ENCODE measurements around the gene SLC23A1.
"Not testable (repeated sequence)": the region's sequence is repeated elsewhere in the genome, so short reads cannot be mapped to it uniquely, and the experiment has no call there.

Gene SLC23A1
- 0 to 0.20 reads per million in 2 donors for total RNA-seq

- DNase-seq, result no peak
Measured at GRCh38 chr5:139383275-139383992, at the start of gene SLC23A1. Gene SLC23A1 (minus strand): TSS chr5:139383297. CDS start chr5:139383253, 44 bp downstream.

DNA sequence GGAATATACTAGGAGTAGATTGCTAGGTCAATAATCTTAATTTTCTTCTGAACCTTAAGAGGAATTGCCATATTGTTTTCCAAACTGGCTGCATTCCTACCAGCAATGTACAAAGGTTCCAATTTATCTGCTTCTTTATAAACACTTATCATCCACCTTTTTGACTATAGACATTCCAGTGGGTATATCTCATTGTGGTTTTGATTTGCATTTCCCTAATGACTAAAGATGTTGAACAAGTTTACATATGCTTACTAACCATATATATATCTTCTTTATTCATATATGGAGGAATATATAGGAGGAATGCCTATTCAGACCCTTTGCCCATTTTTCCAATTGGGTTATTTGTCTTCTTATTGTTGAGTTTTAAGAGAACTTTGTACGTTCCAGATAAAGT lies 48.6 kb upstream of the SLC23A1 start:
- no peak for DNase-seq

- peak in 1 of 5 experiments; percentile 16 for DNase-seq
Measured at GRCh38 chr5:139430015-139430414, 46.9 kb upstream of the SLC23A1 start.

DNA sequence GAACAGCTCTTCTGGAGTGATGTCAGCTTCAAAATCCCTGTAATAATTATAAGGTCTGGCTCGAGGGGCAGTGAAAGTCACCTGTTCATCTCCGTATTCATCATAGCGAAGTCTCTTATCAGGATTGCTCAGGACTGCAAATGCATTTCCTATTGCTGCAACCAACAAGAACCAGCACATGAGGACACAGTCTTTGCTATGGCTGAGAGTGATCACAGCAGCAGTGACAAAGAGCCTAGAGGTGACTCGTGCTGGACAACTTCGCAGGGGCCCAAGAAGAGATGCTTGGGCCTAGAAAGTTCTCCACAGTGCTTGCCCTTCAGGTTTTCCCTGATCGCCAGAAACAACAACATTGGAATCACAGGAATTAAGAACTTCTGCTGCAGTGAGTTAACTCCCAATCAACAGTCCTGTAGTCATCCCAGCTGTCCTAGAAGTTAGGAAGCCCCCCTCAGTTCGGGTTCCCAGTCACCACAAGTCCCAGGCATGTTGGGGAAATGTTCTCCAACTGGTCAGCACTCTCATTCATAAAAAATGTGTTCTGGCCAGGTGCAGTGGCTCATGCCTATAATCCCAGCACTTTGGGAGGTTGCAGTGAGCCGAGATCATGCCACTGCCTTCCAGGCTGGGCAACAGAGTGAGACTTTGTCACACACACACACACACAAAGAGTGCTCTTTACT lies 43.2 kb upstream of the SLC23A1 start:
- no peak for DNase-seq

DNA sequence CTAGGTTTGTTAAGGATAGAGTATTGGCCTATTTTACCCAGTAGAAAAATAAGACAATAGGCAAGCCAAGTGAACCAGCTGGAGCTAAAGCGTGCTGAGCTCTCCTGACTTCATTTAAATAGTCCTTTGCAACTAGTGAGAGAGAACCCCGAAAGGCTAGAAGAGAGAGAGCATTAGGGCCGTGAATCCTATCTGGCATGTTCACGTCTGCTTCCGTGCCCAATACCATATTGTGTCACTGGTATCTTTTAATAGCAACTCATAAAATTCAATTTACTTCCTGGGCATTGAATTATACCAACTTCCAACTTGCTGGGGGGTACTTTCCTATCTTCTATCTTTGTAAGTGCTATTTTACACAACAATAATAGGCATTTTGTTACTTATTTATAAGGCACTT lies 42.4 kb upstream of the SLC23A1 start:
- no peak for DNase-seq

DNA sequence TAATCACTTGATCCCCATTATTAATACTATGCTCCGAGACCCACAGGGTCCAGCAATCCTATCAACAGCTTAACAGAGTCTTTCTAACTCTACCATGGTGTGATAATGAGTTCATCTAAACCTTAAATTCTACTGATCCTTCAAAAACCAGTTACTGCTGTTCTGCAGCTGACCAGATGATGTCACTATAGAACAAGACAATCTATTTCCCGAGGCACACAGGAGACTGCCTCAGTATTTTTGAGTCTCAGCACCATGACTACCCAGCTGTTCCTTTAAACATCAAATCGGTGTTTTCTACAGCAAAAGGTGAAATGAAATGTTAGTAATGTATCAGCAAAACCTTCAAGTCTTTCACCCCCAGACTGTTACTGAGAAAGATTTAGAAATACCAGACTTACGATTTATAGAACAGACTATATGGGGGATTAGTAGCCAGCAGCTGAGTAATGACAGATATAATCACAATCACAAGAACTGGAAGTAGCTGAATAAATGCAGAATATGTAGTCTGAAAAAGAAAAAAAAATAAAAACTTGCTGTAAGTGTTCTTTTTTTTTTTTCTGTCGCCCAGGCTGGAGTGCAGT lies 39.3 kb upstream of the SLC23A1 start:
- peak in 3 of 5 experiments; percentile 15 to 82 (median 50) for DNase-seq

- DNase-seq, result no peak
Measured at GRCh38 chr5:139419226-139420192, 36.4 kb upstream of the SLC23A1 start.

DNA sequence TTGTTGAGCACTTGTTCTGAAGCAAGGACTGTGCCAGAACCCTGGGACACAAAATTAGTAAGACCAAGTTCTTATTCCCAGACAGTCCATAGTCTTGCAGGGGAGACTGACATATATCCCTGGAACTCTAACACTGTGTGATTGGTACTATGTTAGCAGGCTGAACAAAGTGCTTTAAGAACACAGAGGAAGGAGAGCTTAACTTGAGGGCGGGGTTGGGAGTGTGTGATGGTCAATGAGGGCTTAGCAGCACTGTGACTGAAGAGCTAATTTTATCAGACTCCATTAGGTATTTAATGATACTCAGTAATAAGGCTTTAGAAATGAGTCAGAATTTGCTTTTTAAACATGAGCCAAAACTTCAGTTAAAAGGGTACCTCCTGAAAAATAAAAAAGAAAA lies 35.7 kb upstream of the SLC23A1 start:
- no peak for DNase-seq

GRCh38 chr5:139417214-139417613 lies 34.1 kb upstream of the SLC23A1 start:
- DNase-seq, result no peak

DNA sequence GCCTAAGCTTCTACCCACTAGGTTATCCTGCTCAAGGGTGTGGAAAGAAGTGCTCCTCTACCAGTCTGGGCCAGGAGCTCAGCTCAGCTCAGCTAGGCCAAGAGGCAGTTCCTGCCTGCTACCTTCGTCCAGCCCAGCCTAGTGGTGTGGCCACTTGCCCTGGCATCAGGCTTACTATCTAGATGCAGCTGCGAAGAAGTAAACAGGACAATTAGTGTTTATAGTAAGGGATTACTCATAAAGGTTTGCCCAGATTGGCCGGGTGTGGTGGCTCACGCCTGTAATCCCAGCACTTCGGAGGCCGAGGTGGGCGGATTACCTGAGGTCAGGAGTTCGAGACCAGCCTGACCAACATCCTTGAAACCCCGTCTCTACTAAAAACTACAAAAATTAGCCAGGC lies 33.6 kb upstream of the SLC23A1 start:
- DNase-seq, result no peak

DNA sequence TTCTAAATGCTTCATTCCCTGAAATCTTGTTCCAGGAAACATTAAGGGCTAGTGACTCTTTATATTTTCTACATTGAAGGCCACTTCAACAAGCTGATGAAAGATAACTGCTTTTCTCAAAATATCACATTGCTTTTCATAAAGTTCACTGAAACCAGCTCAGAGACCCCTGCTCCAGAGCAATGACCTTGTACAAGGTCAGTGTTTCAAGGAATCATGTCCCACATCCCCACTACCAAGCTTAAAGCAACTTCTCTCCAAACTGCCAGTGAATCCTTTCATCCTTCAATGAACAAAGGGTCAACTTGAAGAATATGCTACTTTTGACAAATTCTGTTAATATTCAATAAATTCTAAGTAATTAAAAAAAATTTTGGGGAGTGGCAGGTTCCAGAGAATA lies 32.8 kb upstream of the SLC23A1 start:
- no peak for DNase-seq

GRCh38 chr5:139415221-139415861 lies 32.2 kb upstream of the SLC23A1 start:
- DNase-seq, result peak in 1 of 5 experiments; percentile 47

DNA sequence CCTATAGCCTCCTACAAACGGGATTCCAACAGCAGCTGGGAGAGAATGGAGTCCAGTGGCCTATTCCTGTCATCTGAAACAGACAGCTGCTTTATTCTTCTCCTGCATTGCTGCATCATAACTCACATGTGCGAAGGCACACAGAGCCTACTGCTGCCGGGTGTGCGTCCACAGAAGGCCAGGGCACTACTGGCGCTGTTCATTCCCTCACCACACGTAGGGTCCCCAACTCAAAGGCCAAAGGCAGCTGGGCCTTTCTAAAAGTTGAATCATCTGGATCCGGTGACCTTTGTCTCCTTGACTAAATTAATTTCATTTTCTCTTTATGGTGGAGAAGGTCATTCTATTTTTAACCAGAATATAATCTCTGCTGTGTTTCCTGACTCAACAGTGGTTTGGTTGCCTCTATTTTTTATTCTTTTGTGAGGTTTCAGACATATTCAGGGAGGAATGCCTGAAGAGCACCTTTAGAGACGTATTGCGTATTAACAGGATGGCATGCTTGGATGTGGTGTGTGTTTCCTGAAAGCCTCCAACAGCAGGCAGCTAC lies 31.6 kb upstream of the SLC23A1 start:
- DNase-seq, result no peak

DNA sequence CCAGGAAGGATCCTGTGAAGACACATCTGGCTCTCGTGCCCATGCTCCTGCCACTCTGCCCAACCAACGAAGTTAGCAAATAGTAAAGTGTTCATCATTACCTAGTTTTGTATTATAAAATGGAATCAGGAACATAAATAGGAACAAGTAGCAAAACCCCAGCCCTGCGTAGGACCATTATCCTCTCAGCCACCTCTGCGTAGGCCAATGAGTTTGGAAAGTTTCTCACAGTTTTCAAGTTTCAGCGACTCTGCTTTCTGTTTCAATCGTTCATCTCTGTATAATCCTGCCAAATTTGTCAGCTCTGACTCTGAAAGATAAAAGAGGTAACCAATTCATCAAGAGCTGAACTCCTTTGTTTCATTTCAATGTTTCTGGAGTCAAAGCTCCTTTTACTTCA lies 30.9 kb upstream of the SLC23A1 start:
- DNase-seq, result peak in 1 of 5 experiments; percentile 38

GRCh38 chr5:139413153-139413552 lies 30.1 kb upstream of the SLC23A1 start:
- no peak for DNase-seq

DNA sequence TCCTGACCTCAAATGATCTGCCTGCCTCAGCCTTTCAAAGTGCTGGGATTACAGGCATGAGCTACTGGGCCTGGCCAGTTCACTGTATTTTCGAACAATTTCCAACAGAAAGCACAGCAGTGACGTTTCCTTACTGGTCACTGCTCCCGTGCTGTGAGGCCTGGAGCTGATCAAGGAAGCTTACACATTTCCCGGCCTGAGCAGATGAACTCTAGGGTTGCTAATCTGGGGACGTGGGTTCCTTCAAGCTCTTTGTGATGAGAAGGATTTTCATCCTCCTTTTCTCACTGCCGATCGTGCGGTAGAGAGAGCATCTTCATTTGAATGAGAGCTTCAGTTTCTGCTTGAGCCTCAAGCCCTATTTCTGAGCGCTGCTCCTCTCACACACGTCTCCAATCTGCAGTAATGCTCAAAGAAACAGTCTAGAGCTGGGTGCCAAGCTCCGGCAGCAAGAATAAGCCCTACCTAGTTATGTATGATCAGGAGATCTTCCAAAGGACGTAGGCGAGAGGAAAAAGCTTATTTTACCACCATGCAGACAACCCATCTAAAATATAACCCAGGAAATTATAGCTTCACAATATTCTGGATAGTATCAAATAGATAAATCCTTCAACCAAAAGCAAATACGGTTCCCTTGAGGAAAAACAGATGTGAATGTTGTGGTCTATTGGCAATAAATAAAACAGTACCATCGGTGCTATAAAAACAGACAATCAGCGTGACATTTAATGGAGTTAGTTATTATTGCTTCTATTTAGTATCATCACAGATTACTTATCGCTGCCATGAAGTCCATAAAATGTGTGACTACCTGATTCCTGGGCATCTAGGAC lies 28.1 kb upstream of the SLC23A1 start:
- DNase-seq, result no peak

- DNase-seq, result no peak
Measured at GRCh38 chr5:139410121-139410992, 27.3 kb upstream of the SLC23A1 start.

GRCh38 chr5:139409116-139409515 lies 26.0 kb upstream of the SLC23A1 start:
- not testable (repeated sequence) for DNase-seq

DNA sequence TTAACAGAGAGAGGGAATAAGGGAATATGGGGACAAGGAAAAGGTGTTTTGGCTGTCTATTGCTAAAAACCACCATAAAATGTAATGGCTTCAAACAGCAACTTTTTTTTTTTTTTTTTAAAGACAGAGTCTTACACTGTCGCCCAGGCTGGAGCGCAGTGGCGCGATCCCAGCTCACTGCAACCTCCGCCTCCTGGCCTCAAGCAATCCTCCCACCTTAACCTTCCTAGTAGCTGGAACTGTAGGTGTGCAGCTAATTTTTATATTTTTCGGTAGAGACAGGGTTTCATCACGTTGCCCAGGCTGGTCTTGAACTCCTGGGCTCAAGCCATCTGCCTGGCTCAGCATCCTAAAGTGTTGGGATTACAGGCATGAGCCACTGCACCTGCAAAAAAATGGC lies 25.1 kb upstream of the SLC23A1 start:
- no peak for DNase-seq

GRCh38 chr5:139407517-139407916 lies 24.4 kb upstream of the SLC23A1 start:
- no peak for DNase-seq
